HCT116 (cell line): ENCODE data around the gene LAMB2.

Experiments used
- SP1 ChIP-seq: IDR thresholded peaks from 2 replicates; pipeline ENCODE4 v1.6.1; 2012; ENCODE audit warnings: low read depth
- ZFX ChIP-seq: fragments of 450-650 bp; IDR thresholded peaks from 2 replicates; pipeline ENCODE4 v1.6.1; 2017
- TF ChIP-seq, protein P1 (sequence below), 3 experiments: fragments of 200-600 bp in 1 of 3; sonication (generic) in 1 of 3; IDR thresholded peaks in 2 of 3; conservative IDR thresholded peaks in 1 of 3; 2 replicates each; pipeline ENCODE4 v1.5.1; 2012 to 2017; ENCODE audit warnings: low read depth in 2 of 3, low read length in 2 of 3, antibody characterized with exemption in 1 of 3, borderline replicate concordance in 1 of 3, control low read depth in 1 of 3, mild to moderate bottlenecking in 1 of 3, mixed read lengths in 1 of 3, mixed run types in 1 of 3, moderate library complexity in 1 of 3; ENCODE audit not compliant: insufficient read depth in 1 of 3
- TF ChIP-seq, protein P2 (sequence below): IDR thresholded peaks from 2 replicates; pipeline ENCODE4 v1.6.1; 2012

DNA sequence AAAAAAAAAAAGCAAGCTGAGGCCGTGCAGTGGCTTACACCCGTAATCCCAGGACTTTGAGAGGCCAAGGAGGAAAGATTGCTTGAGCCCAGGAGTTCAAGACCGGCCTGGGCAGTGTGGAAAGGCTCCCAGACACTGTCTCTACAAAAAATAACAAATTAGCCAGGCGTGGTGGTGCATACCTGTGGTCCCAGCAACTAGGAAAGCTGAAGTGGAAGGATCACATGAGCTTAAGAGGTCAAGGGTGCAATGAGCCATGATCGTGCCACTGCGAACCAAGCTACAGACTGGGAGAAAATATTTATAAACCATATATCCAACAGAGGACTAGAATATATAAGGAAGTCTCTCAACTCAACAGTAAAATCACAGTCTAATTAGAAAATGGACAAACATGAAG is 48.5 kb upstream of the LAMB2 start:
- no peak for TF ChIP-seq SP1
- TF ChIP-seq, protein P1, sequence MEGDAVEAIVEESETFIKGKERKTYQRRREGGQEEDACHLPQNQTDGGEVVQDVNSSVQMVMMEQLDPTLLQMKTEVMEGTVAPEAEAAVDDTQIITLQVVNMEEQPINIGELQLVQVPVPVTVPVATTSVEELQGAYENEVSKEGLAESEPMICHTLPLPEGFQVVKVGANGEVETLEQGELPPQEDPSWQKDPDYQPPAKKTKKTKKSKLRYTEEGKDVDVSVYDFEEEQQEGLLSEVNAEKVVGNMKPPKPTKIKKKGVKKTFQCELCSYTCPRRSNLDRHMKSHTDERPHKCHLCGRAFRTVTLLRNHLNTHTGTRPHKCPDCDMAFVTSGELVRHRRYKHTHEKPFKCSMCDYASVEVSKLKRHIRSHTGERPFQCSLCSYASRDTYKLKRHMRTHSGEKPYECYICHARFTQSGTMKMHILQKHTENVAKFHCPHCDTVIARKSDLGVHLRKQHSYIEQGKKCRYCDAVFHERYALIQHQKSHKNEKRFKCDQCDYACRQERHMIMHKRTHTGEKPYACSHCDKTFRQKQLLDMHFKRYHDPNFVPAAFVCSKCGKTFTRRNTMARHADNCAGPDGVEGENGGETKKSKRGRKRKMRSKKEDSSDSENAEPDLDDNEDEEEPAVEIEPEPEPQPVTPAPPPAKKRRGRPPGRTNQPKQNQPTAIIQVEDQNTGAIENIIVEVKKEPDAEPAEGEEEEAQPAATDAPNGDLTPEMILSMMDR (IDR thresholded peaks at IDR 0.05 in 2 of 3, conservative IDR thresholded peaks at IDR 0.05 in 1 of 3; ENCODE audit: borderline replicate concordance in 1 of 3, insufficient read depth in 1 of 3, low read depth in 2 of 3, low read length in 2 of 3): no peak
- TF ChIP-seq, protein P2, sequence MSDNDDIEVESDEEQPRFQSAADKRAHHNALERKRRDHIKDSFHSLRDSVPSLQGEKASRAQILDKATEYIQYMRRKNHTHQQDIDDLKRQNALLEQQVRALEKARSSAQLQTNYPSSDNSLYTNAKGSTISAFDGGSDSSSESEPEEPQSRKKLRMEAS: no peak
- TF ChIP-seq ZFX: no peak
